ENCODE measurements around the gene SV2C.

DNA sequence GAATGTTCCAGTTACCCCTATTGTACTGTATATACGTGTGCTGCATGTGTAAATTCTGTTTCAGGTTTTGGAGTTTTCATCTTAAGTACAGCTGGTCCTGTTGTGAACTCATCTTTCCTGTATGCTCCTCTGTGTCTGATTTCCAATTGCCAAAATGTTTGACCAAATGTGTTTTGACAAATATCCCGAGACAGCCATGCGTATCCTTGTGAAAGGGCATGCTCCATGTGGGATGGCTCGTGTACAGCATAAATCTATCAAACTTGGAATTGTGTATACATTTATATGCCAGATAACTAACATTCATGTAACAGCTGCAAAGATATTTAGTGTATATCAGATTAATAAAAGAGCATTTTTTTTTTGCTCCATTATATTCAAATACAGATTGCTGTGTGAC, 250.4 kb downstream of the SV2C start:
- TF ChIP-seq CTCF (IDR thresholded peaks at IDR 0.05) (no peak), POLR2A (IDR thresholded peaks at IDR 0.05) (no peak), EP300 (IDR thresholded peaks at IDR 0.05) (no peak)
